HG02623 (cell line): ENCODE measurements around the gene PSMB11.

ENCODE experiments used
- ATAC-seq: cut with Tn5 transposase; IDR thresholded peaks from one replicate; pipeline ENCODE4 v1.9.1; 2021; ENCODE audit warnings: moderate library complexity; ENCODE audit not compliant: unreplicated experiment

PSMB11 gene

DNA sequence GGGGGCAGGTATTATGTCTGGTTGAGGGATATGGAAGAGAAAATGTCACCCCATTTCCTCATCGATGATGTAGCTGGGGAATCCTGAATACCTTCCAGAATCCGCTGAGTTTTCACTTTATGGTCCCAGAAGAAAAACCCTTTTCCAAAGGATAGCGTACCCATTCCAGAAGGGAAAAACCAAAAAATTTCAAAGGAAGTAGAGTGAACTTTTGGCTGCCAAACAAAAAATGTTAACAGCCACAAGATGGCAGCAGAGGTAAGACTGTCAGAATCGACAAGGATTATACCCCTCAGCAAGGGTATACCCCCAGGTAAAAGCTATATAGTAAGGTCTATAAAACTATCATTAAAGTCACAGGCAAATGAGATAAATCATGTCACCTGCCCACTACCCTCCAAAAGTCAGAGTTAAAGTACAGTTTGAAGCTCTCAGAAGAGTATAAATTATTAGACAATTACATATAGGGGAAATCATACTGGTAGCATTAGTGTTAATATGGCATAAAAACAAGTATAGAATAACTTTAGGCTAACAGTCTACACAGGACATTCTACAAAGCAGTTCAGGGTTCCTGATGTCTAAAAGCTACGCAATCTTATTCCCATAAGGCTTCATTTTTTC lies 34.9 kb downstream of the PSMB11 start:
- no peak for ATAC-seq

- no peak for ATAC-seq
Observed at GRCh38 chr14:23077962-23078361, 36.0 kb downstream of the PSMB11 start.

GRCh38 chr14:23078692-23079116 lies 36.7 kb downstream of the PSMB11 start:
- no peak for ATAC-seq

DNA sequence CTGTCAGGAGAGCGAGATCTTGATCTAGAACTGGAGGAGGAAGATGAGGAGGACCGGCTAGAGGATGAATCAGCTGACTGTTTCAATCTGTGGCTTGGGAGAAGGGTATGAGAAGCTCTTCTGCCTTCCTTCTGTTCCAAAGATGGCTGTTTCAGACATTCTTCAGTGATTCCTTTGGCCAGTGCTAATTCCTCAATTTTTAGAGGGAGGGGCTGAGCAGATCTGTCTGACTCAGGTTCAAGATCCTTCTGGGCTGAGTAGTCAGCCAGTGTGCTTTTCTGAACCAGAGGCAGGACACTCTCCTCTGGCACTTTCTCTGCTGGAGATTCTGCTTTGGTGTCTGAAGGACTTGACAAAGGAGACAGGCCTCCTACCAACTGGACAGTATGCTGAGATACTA lies 37.7 kb downstream of the PSMB11 start:
- ATAC-seq = no peak

GRCh38 chr14:23080474-23080873 lies 38.5 kb downstream of the PSMB11 start:
- ATAC-seq = no peak

DNA sequence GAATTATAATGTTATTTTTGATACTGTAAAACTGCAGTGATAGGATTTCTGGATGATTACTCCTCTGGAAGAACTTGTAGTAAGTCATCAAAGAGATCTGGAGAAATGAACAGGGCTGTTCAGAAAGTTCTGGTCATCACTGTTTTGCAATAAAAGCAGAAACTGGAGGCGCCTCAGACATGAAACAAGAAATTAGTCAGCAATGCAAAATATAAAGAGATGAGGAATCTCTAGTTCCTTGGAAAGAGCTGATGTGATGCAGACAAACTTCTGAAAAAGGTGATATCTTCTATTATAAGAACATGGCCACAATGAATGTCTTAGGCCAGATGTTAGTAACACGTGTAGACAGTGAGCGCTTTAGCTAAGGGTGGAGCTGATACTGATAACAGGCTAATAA lies 43.4 kb downstream of the PSMB11 start:
- no peak for ATAC-seq

DNA sequence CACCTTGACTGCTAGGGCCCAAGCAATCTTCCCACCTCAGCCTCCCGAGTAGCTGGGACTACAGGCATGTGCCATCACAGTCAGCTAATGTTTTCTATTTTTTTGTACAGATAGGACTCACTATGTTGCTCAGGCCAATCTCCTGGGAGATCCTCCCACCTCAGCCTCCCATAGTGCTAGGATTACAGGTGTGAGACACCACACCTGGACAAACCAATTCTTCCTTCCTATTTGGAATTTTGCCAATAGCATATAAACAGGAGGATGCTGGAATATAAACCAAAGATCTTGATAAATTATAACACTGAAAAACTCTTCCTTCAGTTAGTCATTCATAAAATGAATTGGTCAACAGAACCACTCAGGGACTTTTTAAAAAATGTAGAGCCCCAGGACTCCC lies 44.6 kb downstream of the PSMB11 start:
- no peak for ATAC-seq

DNA sequence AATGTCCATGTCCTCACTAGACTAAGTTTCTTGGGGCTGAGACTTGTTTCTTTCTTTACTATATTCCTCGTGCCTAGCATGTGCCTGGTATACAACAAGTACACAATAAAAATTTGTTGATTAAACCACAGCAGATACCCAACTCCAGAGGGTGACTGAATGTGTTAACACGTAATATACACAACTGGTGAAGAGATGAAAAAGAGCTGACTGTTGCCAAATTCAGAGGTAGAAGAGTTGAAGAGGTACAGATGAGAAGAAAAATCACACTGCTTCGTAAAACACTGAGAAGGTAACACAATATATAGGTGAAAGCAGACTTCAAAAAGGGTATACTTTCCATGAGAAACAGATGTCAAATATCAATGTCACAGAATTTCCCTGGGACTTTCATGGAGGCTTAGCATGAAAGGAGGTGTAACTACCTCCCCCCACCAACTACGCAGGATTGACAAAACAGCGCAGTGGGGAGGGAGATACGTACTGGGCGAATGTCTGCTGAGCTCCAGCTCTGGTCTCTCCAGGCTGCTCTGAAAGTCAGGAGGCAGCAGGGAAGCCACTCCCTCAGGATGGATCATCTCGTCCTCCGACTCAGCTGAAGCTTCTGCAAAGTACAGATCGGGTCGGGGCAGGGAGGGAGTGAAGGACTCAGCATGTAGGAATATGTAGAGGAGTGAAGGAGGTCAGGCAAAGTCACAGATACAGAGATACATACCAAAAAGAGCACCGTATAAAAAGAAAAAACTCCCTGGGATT lies 47.7 kb downstream of the PSMB11 start:
- ATAC-seq = no peak

GRCh38 chr14:23090254-23090636 lies 48.2 kb downstream of the PSMB11 start:
- ATAC-seq = no peak

GRCh38 chr14:23091294-23092225 lies 49.5 kb downstream of the PSMB11 start:
- ATAC-seq = no peak

DNA sequence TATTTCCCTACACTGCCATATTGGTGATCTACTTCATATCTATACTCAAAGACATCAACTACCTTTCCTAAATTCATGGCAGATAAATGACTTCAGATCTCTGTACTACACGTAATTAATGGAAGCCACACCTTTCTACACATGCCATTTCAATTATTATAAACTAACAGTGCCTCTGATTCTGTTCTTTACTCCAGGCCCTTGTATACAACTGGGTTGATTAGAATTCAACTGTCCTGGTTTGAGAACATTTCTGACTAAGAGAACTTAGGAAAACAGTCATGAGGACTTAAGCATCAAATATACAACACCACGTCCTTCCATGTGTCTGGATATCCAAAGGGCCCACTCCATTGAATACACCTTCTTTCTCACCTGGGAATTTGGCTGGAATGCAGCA lies 51.1 kb downstream of the PSMB11 start:
- ATAC-seq = no peak

GRCh38 chr14:23093526-23093925 lies 51.5 kb downstream of the PSMB11 start:
- ATAC-seq = no peak
